T-helper 2 cell treated with Interferon-gamma antibody and Interleukin-4, amounts not matched to agents 100 ng/mL and 5 ng/mL, for 36 hours (primary cell): ENCODE results near the gene SCAND1. TPM values are rescaled to one million over a fixed set of nuclear protein-coding genes. Genes with fewer than 3 reads are reported as not detected.

Experiments
- intact Hi-C: fragments of 100-400 bp; cut with micrococcal nuclease; formaldehyde crosslinking; loops from one replicate; pipeline ENCODE4 v1.15.1; 2023
- total RNA-seq: library from RNA; stranded (reverse); gene quantifications from 2 replicates; pipeline ENCODE4 v1.2.3, GENCODE V29; 2022

Gene SCAND1
- total RNA-seq, 1 donor from 2014 or later, result 37.9 TPM

GRCh38 chr20:35907017-35907701, 47.1 kb downstream of the SCAND1 start:
- intact Hi-C loops, result no loop called here

- intact Hi-C loops, result no loop called here
Measured at GRCh38 chr20:35904982-35905663, 49.2 kb downstream of the SCAND1 start.

- intact Hi-C loops, result no loop called here
Measured at GRCh38 chr20:35903843-35904242, 50.5 kb downstream of the SCAND1 start.

Other genes starting within 250 kb of the SCAND1 start
- gene RBM39, start 212.2 kb downstream of the SCAND1 start, total RNA-seq, result 398 and 400 TPM in 2 replicates
- gene PHF20, start 182.5 kb downstream of the SCAND1 start, total RNA-seq, result 46.5 and 46.8 TPM in 2 replicates
- 3.5 and 4.0 TPM in 2 replicates for gene CNBD2, start 14.1 kb upstream of the SCAND1 start, total RNA-seq
- gene EPB41L1, start 200.2 kb upstream of the SCAND1 start, total RNA-seq, result 0.45 TPM in 1 of 2 replicates, not detected in the other